Measurements from ENCODE around the gene TRIM3.

TRIM3 gene

DNA sequence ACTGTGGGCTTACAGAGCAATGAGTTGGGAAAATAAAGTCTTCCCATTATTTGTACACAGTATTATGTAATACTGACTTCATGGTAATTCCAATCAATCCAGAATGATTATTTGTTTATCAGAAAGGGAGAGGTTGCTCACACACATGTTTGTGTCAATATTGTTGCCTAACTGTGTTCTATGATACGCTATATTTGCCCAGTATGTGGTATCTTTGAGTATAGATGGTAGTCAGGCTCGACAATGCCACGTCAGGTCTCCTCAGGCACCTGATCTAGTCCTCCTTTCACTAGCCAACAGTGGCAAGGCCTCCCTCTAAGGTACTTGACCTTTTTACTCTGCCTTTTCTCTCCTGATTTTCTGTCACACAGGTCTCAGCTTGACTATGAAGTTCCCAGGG is 28.6 kb upstream of the TRIM3 start:
- Histone ChIP-seq H3K79me2 (ENCODE audit: control insufficient read depth, low read length) (no peaks in the 10 kb centered on the region), H3K27ac (ENCODE audit: low read depth, low read length) (no peak overlapping the region), H3K4me3 (ENCODE audit: low read length) (no peak overlapping the region), H3K4me1 (ENCODE audit: control insufficient read depth, low read length) (no peaks in the 10 kb centered on the region), H3K36me3 (ENCODE audit: control insufficient read depth, low read length) (peaks cover 25% of the 10 kb centered on the region), H3K4me2 (ENCODE audit: low read length) (no peak overlapping the region), H4K20me1 (ENCODE audit: control insufficient read depth, insufficient read depth, low read depth, low read length) (no peaks in the 10 kb centered on the region; the same call in 1 of the 2 replicates), H3K27me3 (ENCODE audit: control insufficient read depth, low read length) (no peaks in the 10 kb centered on the region), H3K9me3 (ENCODE audit: control insufficient read depth, insufficient read depth, low read length) (no peaks in the 10 kb centered on the region), H3K9me2 (replicated peaks; ENCODE audit: control insufficient read depth, low read length) (no peaks in the 10 kb centered on the region), H3F3A (ENCODE audit: control insufficient read depth, insufficient read depth) (no peaks in the 10 kb centered on the region)
- TF ChIP-seq EZH2phosphoT487 (IDR thresholded peaks at IDR 0.05; ENCODE audit: borderline replicate concordance, low read length): no peak
- TF ChIP-seq, protein P1, sequence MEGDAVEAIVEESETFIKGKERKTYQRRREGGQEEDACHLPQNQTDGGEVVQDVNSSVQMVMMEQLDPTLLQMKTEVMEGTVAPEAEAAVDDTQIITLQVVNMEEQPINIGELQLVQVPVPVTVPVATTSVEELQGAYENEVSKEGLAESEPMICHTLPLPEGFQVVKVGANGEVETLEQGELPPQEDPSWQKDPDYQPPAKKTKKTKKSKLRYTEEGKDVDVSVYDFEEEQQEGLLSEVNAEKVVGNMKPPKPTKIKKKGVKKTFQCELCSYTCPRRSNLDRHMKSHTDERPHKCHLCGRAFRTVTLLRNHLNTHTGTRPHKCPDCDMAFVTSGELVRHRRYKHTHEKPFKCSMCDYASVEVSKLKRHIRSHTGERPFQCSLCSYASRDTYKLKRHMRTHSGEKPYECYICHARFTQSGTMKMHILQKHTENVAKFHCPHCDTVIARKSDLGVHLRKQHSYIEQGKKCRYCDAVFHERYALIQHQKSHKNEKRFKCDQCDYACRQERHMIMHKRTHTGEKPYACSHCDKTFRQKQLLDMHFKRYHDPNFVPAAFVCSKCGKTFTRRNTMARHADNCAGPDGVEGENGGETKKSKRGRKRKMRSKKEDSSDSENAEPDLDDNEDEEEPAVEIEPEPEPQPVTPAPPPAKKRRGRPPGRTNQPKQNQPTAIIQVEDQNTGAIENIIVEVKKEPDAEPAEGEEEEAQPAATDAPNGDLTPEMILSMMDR (IDR thresholded peaks at IDR 0.05; ENCODE audit: low read depth, low read length, poor library complexity, severe bottlenecking): no peak

DNA sequence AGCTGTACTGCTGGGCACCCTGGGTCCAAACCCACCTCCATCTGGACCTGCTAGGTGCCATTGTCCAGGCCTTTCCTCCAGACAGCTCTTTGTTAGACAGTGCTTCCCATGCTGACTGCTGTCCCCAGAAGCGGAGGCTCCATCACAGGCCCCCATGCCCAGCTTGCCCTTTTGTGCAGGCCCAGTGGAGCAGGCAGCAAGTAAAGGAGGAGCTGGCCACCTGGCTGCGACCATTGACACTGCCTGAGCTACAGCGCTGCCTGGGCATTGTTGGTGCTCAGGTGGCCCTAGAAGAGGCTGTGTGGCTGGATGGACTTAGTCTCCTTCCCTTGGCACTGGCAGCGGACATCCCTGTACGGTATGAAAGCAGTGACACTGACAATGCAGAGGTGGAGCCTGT is 24.8 kb upstream of the TRIM3 start:
- Histone ChIP-seq H3K9me2 (replicated peaks; ENCODE audit: control insufficient read depth, low read length) (no peaks in the 10 kb centered on the region), H3K9me3 (ENCODE audit: control insufficient read depth, insufficient read depth, low read length) (no peaks in the 10 kb centered on the region), H3K4me3 (ENCODE audit: low read length) (no peak overlapping the region), H3K27me3 (ENCODE audit: control insufficient read depth, low read length) (no peaks in the 10 kb centered on the region), H3F3A (ENCODE audit: control insufficient read depth, insufficient read depth) (no peaks in the 10 kb centered on the region), H3K4me2 (ENCODE audit: low read length) (no peak overlapping the region), H3K27ac (ENCODE audit: low read depth, low read length) (no peak overlapping the region), H3K4me1 (ENCODE audit: control insufficient read depth, low read length) (no peaks in the 10 kb centered on the region), H3K79me2 (ENCODE audit: control insufficient read depth, low read length) (no peaks in the 10 kb centered on the region), H3K36me3 (ENCODE audit: control insufficient read depth, low read length) (peaks cover 20% of the 10 kb centered on the region), H4K20me1 (ENCODE audit: control insufficient read depth, insufficient read depth, low read depth, low read length) (no peaks in the 10 kb centered on the region)
- TF ChIP-seq, protein P1 (IDR thresholded peaks at IDR 0.05; ENCODE audit: low read depth, low read length, poor library complexity, severe bottlenecking): no peak
- no peak for TF ChIP-seq EZH2phosphoT487 (IDR thresholded peaks at IDR 0.05; ENCODE audit: borderline replicate concordance, low read length)

DNA sequence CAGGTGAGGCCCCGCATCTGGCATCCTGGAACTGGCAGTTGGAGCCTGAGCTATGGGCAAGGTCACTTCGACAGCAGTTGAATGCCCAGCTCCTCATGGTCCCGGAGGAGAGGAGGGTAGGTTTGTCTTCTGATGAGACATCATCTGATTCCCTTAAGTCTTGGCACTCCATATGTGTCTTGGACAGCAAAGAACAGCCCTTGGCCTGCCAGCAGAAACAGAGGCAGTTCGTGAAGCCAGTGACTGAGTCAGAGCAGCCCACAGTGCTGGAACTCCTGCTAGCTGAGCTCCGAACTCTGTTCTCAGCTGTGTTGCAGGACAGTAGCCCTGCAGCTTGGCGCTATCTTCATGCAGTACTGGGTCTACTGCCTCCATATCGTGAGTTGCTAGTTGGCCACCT is 24.4 kb upstream of the TRIM3 start:
- Histone ChIP-seq H3K4me1 (ENCODE audit: control insufficient read depth, low read length) (no peaks in the 10 kb centered on the region), H4K20me1 (ENCODE audit: control insufficient read depth, insufficient read depth, low read depth, low read length) (no peaks in the 10 kb centered on the region), H3K4me2 (ENCODE audit: low read length) (no peak overlapping the region), H3F3A (ENCODE audit: control insufficient read depth, insufficient read depth) (no peaks in the 10 kb centered on the region), H3K36me3 (ENCODE audit: control insufficient read depth, low read length) (peaks cover 22% of the 10 kb centered on the region), H3K4me3 (ENCODE audit: low read length) (no peak overlapping the region), H3K27ac (ENCODE audit: low read depth, low read length) (no peak overlapping the region), H3K27me3 (ENCODE audit: control insufficient read depth, low read length) (no peaks in the 10 kb centered on the region), H3K9me2 (replicated peaks; ENCODE audit: control insufficient read depth, low read length) (no peaks in the 10 kb centered on the region), H3K79me2 (ENCODE audit: control insufficient read depth, low read length) (no peaks in the 10 kb centered on the region), H3K9me3 (ENCODE audit: control insufficient read depth, insufficient read depth, low read length) (no peaks in the 10 kb centered on the region)
- no peak for TF ChIP-seq EZH2phosphoT487 (IDR thresholded peaks at IDR 0.05; ENCODE audit: borderline replicate concordance, low read length)
- TF ChIP-seq, protein P1 (IDR thresholded peaks at IDR 0.05; ENCODE audit: low read depth, low read length, poor library complexity, severe bottlenecking): no peak
